Cardiac septum (tissue), 1 donor: ENCODE results near the gene WDR7. TPM values are rescaled to one million over a fixed set of nuclear protein-coding genes. Genes with fewer than 3 reads are reported as not detected.

Experiments
- DNase-seq: peaks from one replicate; pipeline ENCODE4 v3.0.0-alpha.2; 2020; ENCODE audit warnings: low spot score
- intact Hi-C: fragments of 100-400 bp; cut with DNase I; formaldehyde crosslinking; loops from one replicate; pipeline ENCODE4 v1.14.0; 2022
- total RNA-seq: library from RNA; stranded (reverse); fragmentation: NEBNext Ultra II Directional; extraction: Animal tissue kit (Norgen Biotek cat#: 25700); gene quantifications from one replicate; pipeline ENCODE4 v1.2.1, GENCODE V29; 2021
- donor health status: DM: no; HTN: no; CAD: no.

The WDR7 gene
- total RNA-seq, 1 donor from 2014 or later: 28.0 TPM

- intact Hi-C loops: loop anchor here (10.0 kb wide), 1 partner anchor 584 kb away; no protein-coding TSS in a partner anchor
- DNase-seq: no peak
These were observed 210.1 kb downstream of the WDR7 start for GRCh38 chr18:56861244-56861643.

GRCh38 chr18:56869189-56869777 lies 218.1 kb downstream of the WDR7 start:
- intact Hi-C loops: loop anchor here (10.0 kb wide), 1 partner anchor 576 kb away; no protein-coding TSS in a partner anchor
- DNase-seq: no peak

GRCh38 chr18:56870982-56871381 lies 219.8 kb downstream of the WDR7 start:
- no peak for DNase-seq
- intact Hi-C loops: loop anchor here (10.0 kb wide), 1 partner anchor 694 kb away; no protein-coding TSS in a partner anchor

GRCh38 chr18:56872140-56872539 lies 221.0 kb downstream of the WDR7 start:
- no peak for DNase-seq
- intact Hi-C loops: loop anchor here (10.0 kb wide), 1 partner anchor 693 kb away; no protein-coding TSS in a partner anchor

- intact Hi-C loops: loop anchor here (10.0 kb wide), 1 partner anchor 691 kb away; no protein-coding TSS in a partner anchor
These were observed 222.4 kb downstream of the WDR7 start for GRCh38 chr18:56873441-56874140.

GRCh38 chr18:56878711-56879110 lies 227.6 kb downstream of the WDR7 start:
- DNase-seq: no peak
- intact Hi-C loops: loop anchor here (10.0 kb wide), 1 partner anchor 686 kb away; no protein-coding TSS in a partner anchor

More at GRCh38 chr18:56873441-56874140, 222.4 kb downstream of the WDR7 start:
- DNase-seq: no peak

- no peak for DNase-seq
- intact Hi-C loops: no loop called here
These were observed 233.4 kb downstream of the WDR7 start for GRCh38 chr18:56884511-56884910.

- no peak for DNase-seq
- intact Hi-C loops: no loop called here
These were observed 237.8 kb downstream of the WDR7 start for GRCh38 chr18:56888978-56889377.

GRCh38 chr18:56889621-56890020 lies 238.5 kb downstream of the WDR7 start:
- intact Hi-C loops: no loop called here
- no peak for DNase-seq

GRCh38 chr18:56890632-56891031 lies 239.5 kb downstream of the WDR7 start:
- no peak for DNase-seq
- intact Hi-C loops: no loop called here

- intact Hi-C loops: no loop called here
- DNase-seq: no peak
These were observed 240.0 kb downstream of the WDR7 start for GRCh38 chr18:56891116-56891515.

GRCh38 chr18:56891870-56892269 lies 240.7 kb downstream of the WDR7 start:
- DNase-seq: no peak
- intact Hi-C loops: no loop called here

- intact Hi-C loops: no loop called here
- no peak for DNase-seq
These were observed 246.0 kb downstream of the WDR7 start for GRCh38 chr18:56897122-56897521.

GRCh38 chr18:56899660-56900059 lies 248.5 kb downstream of the WDR7 start:
- DNase-seq: no peak
- intact Hi-C loops: no loop called here

- intact Hi-C loops: no loop called here
- no peak for DNase-seq
These were observed 249.3 kb downstream of the WDR7 start for GRCh38 chr18:56900195-56901094.

GRCh38 chr18:56901919-56902318 lies 250.8 kb downstream of the WDR7 start:
- DNase-seq: no peak
- intact Hi-C loops: no loop called here

GRCh38 chr18:56902653-56903052 lies 251.5 kb downstream of the WDR7 start:
- intact Hi-C loops: no loop called here
- DNase-seq: no peak

GRCh38 chr18:56903686-56904085 lies 252.5 kb downstream of the WDR7 start:
- intact Hi-C loops: no loop called here

GRCh38 chr18:56907771-56908170 lies 256.6 kb downstream of the WDR7 start:
- intact Hi-C loops: no loop called here
- DNase-seq: no peak

More at GRCh38 chr18:56903686-56904085, 252.5 kb downstream of the WDR7 start:
- no peak for DNase-seq

- DNase-seq: no peak
- intact Hi-C loops: no loop called here
These were observed 259.1 kb downstream of the WDR7 start for GRCh38 chr18:56910237-56910636.
